NT2/D1 (cell line): ENCODE results near the gene TMEM255B.

Experiments
- YY1 ChIP-seq: IDR thresholded peaks from 2 replicates; pipeline ENCODE4 v1.6.1; 2011; ENCODE audit not compliant: insufficient read length, insufficient read depth
- ZNF274 ChIP-seq: IDR thresholded peaks from 2 replicates; pipeline ENCODE4 v1.6.1; 2011; ENCODE audit warnings: mild to moderate bottlenecking, low read depth, low read length

GRCh38 chr13:113832631-113833030 is 73.6 kb downstream of the TMEM255B start:
- TF ChIP-seq ZNF274 (no peak), YY1 (no peak)
